ENCODE data around the gene MACROD2. TPM values are rescaled to one million over a fixed set of nuclear protein-coding genes. Genes with fewer than 3 reads are reported as not detected.

Gene MACROD2
- total RNA-seq, 1 experiment from 2014 or later = 0.86 TPM

GRCh38 chr20:14758356-14758755 is 763.0 kb downstream of the MACROD2 start:
- no peak for DNase-seq (ENCODE audit: low read depth)

DNA sequence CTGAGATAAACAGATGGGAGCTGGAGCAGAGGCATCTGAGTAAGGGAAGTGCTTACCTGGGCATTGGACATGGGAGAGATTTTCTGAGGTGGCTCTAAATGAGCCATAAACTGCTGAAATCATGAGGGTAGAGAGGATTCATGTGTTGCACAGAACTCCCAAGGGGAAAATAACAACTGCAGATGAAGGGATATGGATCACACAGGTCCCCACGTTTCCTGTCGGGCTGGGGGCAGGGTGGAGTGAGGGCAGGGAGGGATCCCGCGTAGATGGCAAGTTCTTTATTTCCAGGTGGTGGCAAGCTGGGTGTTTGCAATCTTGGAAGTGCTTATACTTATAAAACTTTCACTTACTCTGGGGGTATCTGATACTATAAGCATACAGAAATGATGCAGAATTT is 764.7 kb downstream of the MACROD2 start:
- DNase-seq (ENCODE audit: low read depth) = no peak

- DNase-seq (ENCODE audit: low read depth) = no peak
These were observed 766.6 kb downstream of the MACROD2 start for GRCh38 chr20:14761903-14762302.

DNA sequence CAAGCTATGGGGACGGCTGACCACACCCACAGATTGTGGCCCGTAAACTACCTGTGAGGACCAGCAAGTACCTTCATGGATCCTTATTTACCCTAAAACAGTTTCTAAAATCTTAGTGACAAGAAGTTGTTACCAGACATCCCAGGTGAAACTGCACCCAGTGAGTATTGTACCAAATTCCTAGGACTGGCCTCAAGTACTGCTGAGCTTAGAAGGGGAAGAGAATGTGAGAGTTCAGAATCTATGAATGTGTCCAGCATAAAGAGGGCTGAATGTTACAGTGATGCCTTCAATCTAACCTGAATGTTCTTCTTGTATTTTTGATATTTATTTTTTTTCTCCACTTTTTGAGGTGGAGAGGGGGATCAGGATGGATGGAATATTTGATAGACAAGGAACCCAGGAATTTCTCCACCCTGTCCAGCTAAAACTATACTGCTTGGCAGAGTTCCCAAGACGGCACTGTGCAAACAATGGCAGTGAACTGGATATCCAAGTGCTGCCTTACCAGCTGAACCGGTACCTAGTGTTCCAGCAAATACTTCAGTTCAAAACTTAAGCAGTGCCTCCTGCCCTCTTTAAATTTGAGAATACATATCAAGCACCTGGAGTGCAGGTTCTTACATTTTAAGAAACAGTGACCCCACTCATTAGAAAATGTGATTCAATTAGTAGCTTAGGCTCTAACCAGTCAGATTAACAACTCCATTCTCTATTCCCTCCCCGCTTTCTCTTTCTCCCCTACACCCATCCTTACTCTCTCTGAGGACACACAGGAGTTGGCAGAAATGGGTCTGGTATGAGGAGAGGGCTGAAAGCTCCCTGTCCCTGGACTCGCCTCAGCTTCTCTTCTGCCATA is 769.4 kb downstream of the MACROD2 start:
- no peak for DNase-seq (ENCODE audit: low read depth)

- DNase-seq (ENCODE audit: low read depth) = no peak
These were observed 770.0 kb downstream of the MACROD2 start for GRCh38 chr20:14765370-14765701.

DNA sequence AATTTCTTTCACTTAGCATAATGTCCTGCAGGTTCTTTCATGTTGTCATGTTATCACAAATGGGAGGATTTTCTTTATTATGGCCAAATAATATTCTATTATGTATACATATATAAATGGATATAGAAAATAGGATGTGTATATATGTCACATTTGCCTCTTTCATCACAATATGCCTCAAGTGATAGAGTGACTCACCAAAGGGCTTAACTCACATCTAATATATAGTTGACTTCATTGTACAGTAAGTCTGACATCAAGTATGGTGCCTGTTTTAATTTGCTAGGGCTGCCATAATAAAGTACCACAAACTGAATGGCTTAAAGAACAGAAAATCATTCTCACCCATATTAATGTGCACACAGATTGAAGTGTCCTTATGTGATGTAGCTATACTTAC is 778.2 kb downstream of the MACROD2 start:
- no peak for DNase-seq (ENCODE audit: low read depth)

- DNase-seq (ENCODE audit: low read depth) = peak; percentile 47
These were observed 780.5 kb downstream of the MACROD2 start for GRCh38 chr20:14775778-14776177.

- no peak for DNase-seq (ENCODE audit: low read depth)
These were observed 782.3 kb downstream of the MACROD2 start for GRCh38 chr20:14777591-14777990.

GRCh38 chr20:14778096-14778495 is 782.8 kb downstream of the MACROD2 start:
- no peak for DNase-seq (ENCODE audit: low read depth)

DNA sequence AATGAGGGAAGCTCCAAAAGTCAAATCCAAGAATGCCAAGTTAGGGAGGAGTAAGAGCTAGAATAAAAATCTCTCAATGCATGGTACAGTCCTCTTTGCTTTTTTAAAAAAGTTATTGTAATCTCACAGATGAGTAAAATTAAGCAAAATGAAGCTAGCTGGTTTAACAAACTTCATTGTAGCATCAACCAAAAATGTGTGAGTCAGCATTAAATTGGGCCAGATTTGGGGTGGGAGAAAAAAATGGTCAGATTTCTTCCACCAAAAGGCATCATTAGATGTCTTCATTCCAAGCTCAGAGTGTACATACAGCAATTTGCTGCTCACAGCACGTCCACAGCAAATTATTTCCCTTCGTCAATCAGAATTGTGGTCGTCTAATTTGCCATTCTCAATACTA is 783.6 kb downstream of the MACROD2 start:
- DNase-seq (ENCODE audit: low read depth) = no peak

GRCh38 chr20:14780508-14780907 is 785.2 kb downstream of the MACROD2 start:
- DNase-seq (ENCODE audit: low read depth) = no peak

DNA sequence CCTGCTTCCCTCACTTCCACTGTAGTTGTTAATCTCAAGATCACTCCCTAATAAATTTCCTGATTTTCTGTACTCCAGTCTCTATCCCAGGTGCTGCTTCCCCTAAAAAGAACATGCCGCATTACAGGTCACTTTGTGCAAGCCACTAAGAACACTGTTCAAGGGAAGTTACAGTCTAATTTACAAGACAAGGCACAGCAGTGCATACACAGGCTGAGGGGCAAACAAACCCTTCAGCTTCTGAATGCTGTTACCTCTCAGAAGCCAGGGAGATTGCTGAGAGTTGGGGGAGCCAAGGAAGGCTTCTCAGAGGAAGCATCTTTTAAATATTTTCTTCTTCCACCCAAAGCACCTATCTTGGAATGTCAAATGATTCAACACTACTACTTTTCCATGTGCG is 787.4 kb downstream of the MACROD2 start:
- no peak for DNase-seq (ENCODE audit: low read depth)

DNA sequence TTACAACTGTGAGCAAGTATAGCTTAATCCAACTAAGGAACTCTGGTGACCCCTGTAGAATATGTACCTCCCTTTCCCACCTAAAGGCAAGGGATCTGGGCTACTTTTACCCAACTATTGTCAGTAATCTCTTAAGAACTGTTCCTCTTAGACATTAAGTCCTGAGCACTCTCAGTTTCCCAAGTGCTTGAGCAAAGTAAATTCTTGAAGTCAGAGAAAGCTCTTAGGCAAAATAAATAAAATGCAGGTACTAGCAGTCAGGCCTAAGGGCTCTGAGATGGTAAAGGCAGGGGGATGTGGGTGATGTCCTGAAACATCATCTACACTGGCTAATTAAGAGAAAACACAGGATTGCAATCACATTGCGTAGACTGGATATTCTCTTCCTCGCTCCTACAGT is 788.5 kb downstream of the MACROD2 start:
- no peak for DNase-seq (ENCODE audit: low read depth)

GRCh38 chr20:14785065-14785743 is 789.9 kb downstream of the MACROD2 start:
- no peak for DNase-seq (ENCODE audit: low read depth)

- DNase-seq (ENCODE audit: low read depth) = no peak
These were observed 794.9 kb downstream of the MACROD2 start for GRCh38 chr20:14790190-14790589.

- DNase-seq (ENCODE audit: low read depth) = no peak
These were observed 795.7 kb downstream of the MACROD2 start for GRCh38 chr20:14790771-14791620.

- DNase-seq (ENCODE audit: low read depth) = no peak
These were observed 797.6 kb downstream of the MACROD2 start for GRCh38 chr20:14792915-14793314.

- no peak for DNase-seq (ENCODE audit: low read depth)
These were observed 804.4 kb downstream of the MACROD2 start for GRCh38 chr20:14799545-14800216.

GRCh38 chr20:14800707-14801425 is 805.5 kb downstream of the MACROD2 start:
- DNase-seq (ENCODE audit: low read depth) = no peak

GRCh38 chr20:14801591-14802325 is 806.4 kb downstream of the MACROD2 start:
- DNase-seq (ENCODE audit: low read depth) = no peak

All from Daoy (cell line).